Gastroesophageal sphincter (tissue), 3 donors: ENCODE measurements around the gene GRB14.

Experiments used
- CTCF ChIP-seq, 4 experiments: fragments of 200-600 bp in 2 of 4; fragments of 450-650 bp in 2 of 4; sonication (generic) in 1 of 4; IDR thresholded peaks; one replicate each; pipeline ENCODE4 v1.5.1; 2017 to 2019; ENCODE audit warnings: antibody characterized with exemption in 4 of 4, mild to moderate bottlenecking in 2 of 4, moderate library complexity in 2 of 4
- POLR2A ChIP-seq, 2 donors: fragments of 450-650 bp; IDR thresholded peaks; one replicate each; pipeline ENCODE4 v1.6.1; 2017; ENCODE audit warnings: antibody characterized with exemption in 2 of 2, mild to moderate bottlenecking in 2 of 2, moderate library complexity in 1 of 2

GRCh38 chr2:164655750-164656149 is 34.5 kb upstream of the GRB14 start:
- no peak for TF ChIP-seq CTCF (IDR thresholded peaks at IDR 0.05)
- TF ChIP-seq POLR2A (IDR thresholded peaks at IDR 0.05), result no peak
